Measurements from ENCODE around the gene VBP1. TPM values are rescaled to one million over a fixed set of nuclear protein-coding genes. Genes with fewer than 3 reads are reported as not detected.

The VBP1 gene, protein sequence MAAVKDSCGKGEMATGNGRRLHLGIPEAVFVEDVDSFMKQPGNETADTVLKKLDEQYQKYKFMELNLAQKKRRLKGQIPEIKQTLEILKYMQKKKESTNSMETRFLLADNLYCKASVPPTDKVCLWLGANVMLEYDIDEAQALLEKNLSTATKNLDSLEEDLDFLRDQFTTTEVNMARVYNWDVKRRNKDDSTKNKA
- 32.2 TPM for total RNA-seq
- long read RNA-seq, transcript VBP1-201 (6 exons, 1,686 nt), result major isoform, 36 of 40 reads
- long read RNA-seq, partial matches to known transcripts, result 1 of 40 reads
- long read RNA-seq, other reads (novel, unspliced or antisense), result 3 of 40 reads

GRCh38 chrX:155216179-155216939 lies at the start of gene VBP1:
Gene VBP1, plus strand, starts transcription at chrX:155216460. Its CDS starts 23 bp downstream, at chrX:155216483.
- peak within 1 kb of the TSS; percentile 69 for H3K4me3 ChIP-seq
- peak within 1 kb of the TSS; percentile 91 for H3K27ac ChIP-seq
- H3K9me3 ChIP-seq, result no peaks in the 10 kb centered on the region
- TF ChIP-seq, protein P1, sequence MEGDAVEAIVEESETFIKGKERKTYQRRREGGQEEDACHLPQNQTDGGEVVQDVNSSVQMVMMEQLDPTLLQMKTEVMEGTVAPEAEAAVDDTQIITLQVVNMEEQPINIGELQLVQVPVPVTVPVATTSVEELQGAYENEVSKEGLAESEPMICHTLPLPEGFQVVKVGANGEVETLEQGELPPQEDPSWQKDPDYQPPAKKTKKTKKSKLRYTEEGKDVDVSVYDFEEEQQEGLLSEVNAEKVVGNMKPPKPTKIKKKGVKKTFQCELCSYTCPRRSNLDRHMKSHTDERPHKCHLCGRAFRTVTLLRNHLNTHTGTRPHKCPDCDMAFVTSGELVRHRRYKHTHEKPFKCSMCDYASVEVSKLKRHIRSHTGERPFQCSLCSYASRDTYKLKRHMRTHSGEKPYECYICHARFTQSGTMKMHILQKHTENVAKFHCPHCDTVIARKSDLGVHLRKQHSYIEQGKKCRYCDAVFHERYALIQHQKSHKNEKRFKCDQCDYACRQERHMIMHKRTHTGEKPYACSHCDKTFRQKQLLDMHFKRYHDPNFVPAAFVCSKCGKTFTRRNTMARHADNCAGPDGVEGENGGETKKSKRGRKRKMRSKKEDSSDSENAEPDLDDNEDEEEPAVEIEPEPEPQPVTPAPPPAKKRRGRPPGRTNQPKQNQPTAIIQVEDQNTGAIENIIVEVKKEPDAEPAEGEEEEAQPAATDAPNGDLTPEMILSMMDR (IDR thresholded peaks at IDR 0.05), result peak; percentile 55
- intact Hi-C loops (cut with DNase I), result no loop called here
- peak; percentile 99 to 100 for ATAC-seq
- H3K27me3 ChIP-seq (ENCODE audit: low read depth), result no peaks in the 10 kb centered on the region
- peaks cover 13% of the 10 kb centered on the region for H3K4me1 ChIP-seq
- DNase-seq, result peak; percentile 94
- H3K36me3 ChIP-seq, result peaks cover 7% of the 10 kb centered on the region

DNA sequence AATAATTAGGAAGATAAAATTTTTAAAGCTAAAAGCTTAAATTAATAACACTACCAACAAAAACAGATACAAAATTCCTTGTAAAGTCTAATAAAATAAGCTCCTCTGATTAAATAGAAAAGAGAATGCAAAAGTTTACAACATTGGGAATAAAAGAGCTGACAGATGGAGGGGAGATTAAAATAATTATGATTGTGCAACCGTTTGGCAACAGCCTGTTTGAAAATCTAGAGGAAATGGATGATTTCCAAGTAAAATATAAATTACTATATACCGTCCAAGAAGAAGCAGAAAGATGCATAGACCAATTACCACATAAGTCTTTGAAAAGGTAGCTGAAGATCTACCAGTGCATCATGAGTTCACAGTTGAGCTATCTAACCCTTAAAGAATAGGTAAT lies 46.4 kb upstream of the VBP1 start:
- Histone ChIP-seq H3K4me1 (no peaks in the 10 kb centered on the region), H3K4me3 (no peak overlapping the region), H3K9me3 (no peaks in the 10 kb centered on the region), H3K36me3 (no peaks in the 10 kb centered on the region), H3K27me3 (ENCODE audit: low read depth) (no peaks in the 10 kb centered on the region), H3K27ac (no peak overlapping the region)
- TF ChIP-seq, protein P1 (IDR thresholded peaks at IDR 0.05), result no peak
- intact Hi-C loops (cut with DNase I), result no loop called here
- no peak for DNase-seq
- no peak for ATAC-seq

DNA sequence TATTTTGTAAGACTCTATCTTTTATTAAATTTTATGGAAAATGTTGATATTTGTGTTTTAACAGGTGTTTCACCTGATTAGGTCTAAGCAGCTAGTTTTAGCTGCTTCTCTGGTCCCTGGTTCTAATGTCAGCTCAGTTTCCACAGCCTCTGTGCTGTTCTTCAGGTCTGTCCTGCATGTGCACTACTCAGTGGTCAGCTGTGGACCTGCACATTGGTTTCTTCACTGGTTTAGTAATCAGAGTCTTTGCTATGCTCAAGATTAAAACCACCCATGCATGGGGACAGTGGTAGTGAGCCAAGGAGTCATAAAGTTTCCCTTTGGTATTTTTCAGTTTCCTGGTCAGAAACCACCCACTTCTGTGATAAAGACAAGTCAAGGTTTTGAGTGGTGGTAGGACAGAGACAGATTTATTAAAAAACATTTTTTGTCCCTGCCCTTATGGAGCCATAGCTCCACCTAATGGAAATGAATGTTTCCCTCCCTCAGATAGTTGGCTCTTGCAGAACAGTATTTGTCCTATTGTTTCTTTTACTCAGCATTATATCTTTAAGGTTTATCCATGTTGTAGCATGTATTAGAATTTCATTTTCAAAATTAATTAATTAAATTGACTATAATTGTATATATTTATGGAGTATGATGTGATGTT lies 36.8 kb upstream of the VBP1 start:
- Histone ChIP-seq H3K27ac (no peak overlapping the region), H3K27me3 (ENCODE audit: low read depth) (no peaks in the 10 kb centered on the region), H3K4me3 (no peak overlapping the region), H3K36me3 (no peaks in the 10 kb centered on the region), H3K4me1 (no peaks in the 10 kb centered on the region), H3K9me3 (no peaks in the 10 kb centered on the region)
- intact Hi-C loops (cut with DNase I), result no loop called here
- TF ChIP-seq, protein P1 (IDR thresholded peaks at IDR 0.05), result no peak
- no peak for DNase-seq
- no peak for ATAC-seq

DNA sequence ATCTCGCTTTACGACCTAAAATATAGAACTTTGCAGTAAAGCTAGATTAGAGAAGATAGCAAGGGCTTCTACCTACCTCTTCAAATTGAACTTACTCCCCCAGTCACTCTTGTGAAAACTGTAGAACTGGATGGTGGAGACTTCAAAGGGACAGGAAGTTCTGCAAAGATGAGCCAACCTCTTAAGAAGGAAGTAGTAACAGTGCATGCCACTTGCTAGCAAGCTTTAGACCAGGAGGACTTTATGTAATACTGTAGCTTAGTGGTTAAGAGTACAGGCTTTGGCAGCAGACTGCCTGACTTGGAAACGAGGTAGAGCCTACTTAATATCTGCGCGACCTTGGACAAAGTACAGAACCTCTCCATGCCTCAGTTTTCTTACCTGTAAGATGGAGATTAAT lies 27.5 kb upstream of the VBP1 start:
- Histone ChIP-seq H3K27ac (no peak overlapping the region), H3K9me3 (no peaks in the 10 kb centered on the region), H3K36me3 (no peaks in the 10 kb centered on the region), H3K4me1 (no peaks in the 10 kb centered on the region), H3K4me3 (no peak overlapping the region), H3K27me3 (ENCODE audit: low read depth) (no peaks in the 10 kb centered on the region)
- intact Hi-C loops (cut with DNase I), result no loop called here
- DNase-seq (no peak), ATAC-seq (peak; percentile 41 to 47)
- TF ChIP-seq, protein P1 (IDR thresholded peaks at IDR 0.05), result no peak

- Histone ChIP-seq H3K9me3 (no peaks in the 10 kb centered on the region), H3K27me3 (ENCODE audit: low read depth) (no peaks in the 10 kb centered on the region), H3K36me3 (no peaks in the 10 kb centered on the region), H3K4me3 (no peak overlapping the region), H3K27ac (no peak overlapping the region), H3K4me1 (no peaks in the 10 kb centered on the region)
- ATAC-seq, result no peak
- no peak for DNase-seq
- intact Hi-C loops (cut with DNase I), result no loop called here
- TF ChIP-seq, protein P1 (IDR thresholded peaks at IDR 0.05), result no peak
These were observed 5.1 kb upstream of the VBP1 start for GRCh38 chrX:155211208-155211607.

Data from lower lobe of right lung (tissue), 2 donors.